ENCODE measurements around the gene MATN3. TPM values are rescaled to one million over a fixed set of nuclear protein-coding genes. Genes with fewer than 3 reads are reported as not detected.

The MATN3 gene
- total and polyA plus RNA-seq, 2 donors, result 0.05 to 0.91 TPM

GRCh38 chr2:20044778-20045177 is 32.3 kb upstream of the MATN3 start:
- Histone ChIP-seq H3K36me3 (ENCODE audit: control insufficient read depth in 2 of 2, insufficient read depth in 2 of 2, low read length in 1 of 2) (peaks cover 0 to 12% of the 10 kb centered on the region in 2 donors), H3K27ac (ENCODE audit: low read depth in 1 of 2, low read length in 1 of 2) (no peak overlapping the region), H3K4me1 (ENCODE audit: control insufficient read depth in 2 of 2, insufficient read depth in 2 of 2, low read length in 2 of 2) (peaks cover 0 to 5% of the 10 kb centered on the region in 2 donors), H3K4me3 (ENCODE audit: low read length in 2 of 2) (no peak overlapping the region), H3K27me3 (ENCODE audit: control insufficient read depth in 2 of 2, insufficient read depth in 1 of 2, low read length in 1 of 2) (no peaks in the 10 kb centered on the region), H3K9me3 (ENCODE audit: control insufficient read depth in 2 of 2, insufficient read depth in 1 of 2, low read length in 1 of 2) (no peaks in the 10 kb centered on the region)
- DNase-seq (ENCODE audit: low read depth in 6 of 9, low spot score in 9 of 9), result no peak
- 95% methylated on average over 4 of the region's 4 CpGs for WGBS

DNA sequence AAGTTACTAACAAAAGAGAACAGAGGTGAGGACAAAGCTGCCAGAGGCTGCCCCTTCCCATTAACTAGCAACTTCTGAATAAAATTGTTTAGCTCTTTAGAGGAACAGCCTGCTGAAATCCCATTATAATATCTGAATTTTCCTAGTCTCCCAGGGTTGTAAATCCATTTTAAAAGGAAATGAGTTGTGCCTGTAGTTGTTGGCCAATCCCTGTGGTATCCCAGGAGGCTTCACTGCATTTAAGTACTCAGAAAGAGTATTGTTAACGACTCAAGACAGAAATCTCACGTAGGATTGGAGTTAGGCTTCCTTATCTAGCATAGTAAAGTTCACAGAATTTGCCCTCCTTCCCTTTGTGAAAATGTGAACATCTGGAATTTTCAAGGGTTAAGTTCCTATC is 30.1 kb upstream of the MATN3 start:
- Histone ChIP-seq H3K27ac (ENCODE audit: low read depth in 1 of 2, low read length in 1 of 2) (no peak overlapping the region), H3K4me3 (ENCODE audit: low read length in 2 of 2) (no peak overlapping the region), H3K27me3 (ENCODE audit: control insufficient read depth in 2 of 2, insufficient read depth in 1 of 2, low read length in 1 of 2) (no peaks in the 10 kb centered on the region), H3K36me3 (ENCODE audit: control insufficient read depth in 2 of 2, insufficient read depth in 2 of 2, low read length in 1 of 2) (peaks cover 8 to 30% of the 10 kb centered on the region in 2 donors), H3K9me3 (ENCODE audit: control insufficient read depth in 2 of 2, insufficient read depth in 1 of 2, low read length in 1 of 2) (no peaks in the 10 kb centered on the region), H3K4me1 (ENCODE audit: control insufficient read depth in 2 of 2, insufficient read depth in 2 of 2, low read length in 2 of 2) (no peaks in the 10 kb centered on the region)
- 69% methylated on average over 2 of the region's 2 CpGs for WGBS
- DNase-seq (ENCODE audit: low read depth in 6 of 9, low spot score in 9 of 9), result no peak

- no peaks in the 10 kb centered on the region for H3K4me1 ChIP-seq (ENCODE audit: control insufficient read depth in 2 of 2, insufficient read depth in 2 of 2, low read length in 2 of 2)
Observed at GRCh38 chr2:20040489-20041172, 28.2 kb upstream of the MATN3 start.

GRCh38 chr2:20037660-20038059 is 25.2 kb upstream of the MATN3 start:
- no peaks in the 10 kb centered on the region for H3K27me3 ChIP-seq (ENCODE audit: control insufficient read depth in 2 of 2, insufficient read depth in 1 of 2, low read length in 1 of 2)
- H3K27ac ChIP-seq (ENCODE audit: low read depth in 1 of 2, low read length in 1 of 2), result no peak overlapping the region
- no peaks in the 10 kb centered on the region for H3K9me3 ChIP-seq (ENCODE audit: control insufficient read depth in 2 of 2, insufficient read depth in 1 of 2, low read length in 1 of 2)
- H3K4me3 ChIP-seq (ENCODE audit: low read length in 2 of 2), result no peak overlapping the region
- H3K36me3 ChIP-seq (ENCODE audit: control insufficient read depth in 2 of 2, insufficient read depth in 2 of 2, low read length in 1 of 2), result peaks cover 35 to 70% of the 10 kb centered on the region in 2 donors
- DNase-seq (ENCODE audit: low read depth in 6 of 9, low spot score in 9 of 9), result no peak
- H3K4me1 ChIP-seq (ENCODE audit: control insufficient read depth in 2 of 2, insufficient read depth in 2 of 2, low read length in 2 of 2), result no peaks in the 10 kb centered on the region
- WGBS, result 98% methylated on average over 2 of the region's 2 CpGs

More at GRCh38 chr2:20040489-20041172, 28.2 kb upstream of the MATN3 start:
- WGBS, result 91% methylated on average over 8 of the region's 8 CpGs
- Histone ChIP-seq H3K36me3 (ENCODE audit: control insufficient read depth in 2 of 2, insufficient read depth in 2 of 2, low read length in 1 of 2) (peaks cover 18 to 44% of the 10 kb centered on the region in 2 donors), H3K27me3 (ENCODE audit: control insufficient read depth in 2 of 2, insufficient read depth in 1 of 2, low read length in 1 of 2) (no peaks in the 10 kb centered on the region), H3K27ac (ENCODE audit: low read depth in 1 of 2, low read length in 1 of 2) (no peak overlapping the region), H3K9me3 (ENCODE audit: control insufficient read depth in 2 of 2, insufficient read depth in 1 of 2, low read length in 1 of 2) (no peaks in the 10 kb centered on the region), H3K4me3 (ENCODE audit: low read length in 2 of 2) (no peak overlapping the region)
- DNase-seq (ENCODE audit: low read depth in 6 of 9, low spot score in 9 of 9), result no peak

DNA sequence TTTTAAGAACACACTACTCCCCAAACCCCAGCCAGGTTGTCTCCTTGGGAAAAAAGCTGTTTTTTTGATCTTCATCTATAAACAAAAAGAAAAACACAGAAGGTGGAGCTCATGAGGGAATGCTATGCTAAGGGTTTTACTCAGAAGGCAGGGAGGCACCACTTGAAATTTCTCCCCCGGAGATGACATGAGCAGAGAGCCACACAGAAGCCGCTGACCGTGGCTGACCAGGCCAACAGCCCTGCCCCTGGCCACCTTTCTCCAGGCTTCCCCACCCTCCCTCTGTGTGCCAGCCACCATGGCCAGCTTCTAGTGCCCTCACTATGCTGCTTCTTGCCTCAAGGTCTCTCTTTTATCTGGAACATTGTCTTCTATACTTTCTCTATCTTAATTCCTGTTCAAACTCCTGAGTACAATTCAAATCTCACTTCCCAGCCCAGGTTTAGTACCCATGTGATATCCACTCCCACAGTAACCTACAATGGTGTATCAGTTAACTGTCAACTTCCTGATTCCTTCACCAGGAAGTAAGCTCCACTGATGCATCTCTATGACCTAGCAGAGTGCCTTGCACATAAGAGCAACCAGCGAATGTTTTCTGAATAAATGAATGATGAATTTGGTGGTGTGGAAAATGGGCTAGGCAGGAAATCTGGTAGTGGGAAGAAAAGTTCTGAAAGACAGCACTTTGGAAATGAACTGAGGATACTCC is 23.6 kb upstream of the MATN3 start:
- WGBS, result 74% methylated on average over 4 of the region's 4 CpGs
- H3K9me3 ChIP-seq (ENCODE audit: control insufficient read depth in 2 of 2, insufficient read depth in 1 of 2, low read length in 1 of 2), result no peaks in the 10 kb centered on the region
- H3K4me1 ChIP-seq (ENCODE audit: control insufficient read depth in 2 of 2, insufficient read depth in 2 of 2, low read length in 2 of 2), result no peaks in the 10 kb centered on the region
- H3K27me3 ChIP-seq (ENCODE audit: control insufficient read depth in 2 of 2, insufficient read depth in 1 of 2, low read length in 1 of 2), result no peaks in the 10 kb centered on the region
- no peak for DNase-seq (ENCODE audit: low read depth in 6 of 9, low spot score in 9 of 9)
- no peak overlapping the region for H3K27ac ChIP-seq (ENCODE audit: low read depth in 1 of 2, low read length in 1 of 2)
- no peak overlapping the region for H3K4me3 ChIP-seq (ENCODE audit: low read length in 2 of 2)
- H3K36me3 ChIP-seq (ENCODE audit: control insufficient read depth in 2 of 2, insufficient read depth in 2 of 2, low read length in 1 of 2), result peaks cover 35 to 82% of the 10 kb centered on the region in 2 donors

DNA sequence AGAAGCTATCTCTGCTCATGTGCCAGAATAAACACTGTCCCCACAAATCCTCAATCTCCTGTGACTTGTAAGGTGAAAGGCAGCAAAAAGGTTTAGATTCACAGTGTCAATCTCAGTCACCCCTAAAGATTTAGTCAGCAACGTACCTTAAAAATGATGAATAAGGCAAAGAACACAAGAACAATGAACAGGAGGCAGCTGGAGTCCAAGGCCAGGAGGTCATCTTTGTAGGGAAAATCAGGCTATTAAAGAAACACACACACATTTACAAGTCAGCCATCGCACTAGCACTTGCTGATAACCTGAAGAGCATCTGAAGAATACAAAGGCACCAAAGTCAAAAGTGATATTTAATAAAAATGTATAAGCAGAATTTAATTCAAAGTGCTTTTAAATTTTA is 22.4 kb upstream of the MATN3 start:
- H3K4me1 ChIP-seq (ENCODE audit: control insufficient read depth in 2 of 2, insufficient read depth in 2 of 2, low read length in 2 of 2), result no peaks in the 10 kb centered on the region
- H3K27me3 ChIP-seq (ENCODE audit: control insufficient read depth in 2 of 2, insufficient read depth in 1 of 2, low read length in 1 of 2), result no peaks in the 10 kb centered on the region
- H3K27ac ChIP-seq (ENCODE audit: low read depth in 1 of 2, low read length in 1 of 2), result no peak overlapping the region
- no peak overlapping the region for H3K4me3 ChIP-seq (ENCODE audit: low read length in 2 of 2)
- no peaks in the 10 kb centered on the region for H3K9me3 ChIP-seq (ENCODE audit: control insufficient read depth in 2 of 2, insufficient read depth in 1 of 2, low read length in 1 of 2)
- peaks cover 46 to 84% of the 10 kb centered on the region in 2 donors for H3K36me3 ChIP-seq (ENCODE audit: control insufficient read depth in 2 of 2, insufficient read depth in 2 of 2, low read length in 1 of 2)
- DNase-seq (ENCODE audit: low read depth in 6 of 9, low spot score in 9 of 9), result no peak
- 96% methylated on average over 2 of the region's 2 CpGs for WGBS

- WGBS, result 99% methylated on average over 4 of the region's 4 CpGs
- no peak overlapping the region for H3K4me3 ChIP-seq (ENCODE audit: low read length in 2 of 2)
- DNase-seq (ENCODE audit: low read depth in 6 of 9, low spot score in 9 of 9), result no peak
- no peaks in the 10 kb centered on the region for H3K27me3 ChIP-seq (ENCODE audit: control insufficient read depth in 2 of 2, insufficient read depth in 1 of 2, low read length in 1 of 2)
- H3K9me3 ChIP-seq (ENCODE audit: control insufficient read depth in 2 of 2, insufficient read depth in 1 of 2, low read length in 1 of 2), result no peaks in the 10 kb centered on the region
- no peak overlapping the region for H3K27ac ChIP-seq (ENCODE audit: low read depth in 1 of 2, low read length in 1 of 2)
- H3K4me1 ChIP-seq (ENCODE audit: control insufficient read depth in 2 of 2, insufficient read depth in 2 of 2, low read length in 2 of 2), result no peaks in the 10 kb centered on the region
- peaks cover 46 to 84% of the 10 kb centered on the region in 2 donors for H3K36me3 ChIP-seq (ENCODE audit: control insufficient read depth in 2 of 2, insufficient read depth in 2 of 2, low read length in 1 of 2)
Observed at GRCh38 chr2:20034218-20034617, 21.8 kb upstream of the MATN3 start.

GRCh38 chr2:20033322-20033721 is 20.9 kb upstream of the MATN3 start:
- H3K4me3 ChIP-seq (ENCODE audit: low read length in 2 of 2), result no peak overlapping the region
- H3K27ac ChIP-seq (ENCODE audit: low read depth in 1 of 2, low read length in 1 of 2), result no peak overlapping the region
- DNase-seq (ENCODE audit: low read depth in 6 of 9, low spot score in 9 of 9), result no peak
- no peaks in the 10 kb centered on the region for H3K4me1 ChIP-seq (ENCODE audit: control insufficient read depth in 2 of 2, insufficient read depth in 2 of 2, low read length in 2 of 2)
- H3K27me3 ChIP-seq (ENCODE audit: control insufficient read depth in 2 of 2, insufficient read depth in 1 of 2, low read length in 1 of 2), result no peaks in the 10 kb centered on the region
- WGBS, result 97% methylated on average over 3 of the region's 3 CpGs
- H3K9me3 ChIP-seq (ENCODE audit: control insufficient read depth in 2 of 2, insufficient read depth in 1 of 2, low read length in 1 of 2), result no peaks in the 10 kb centered on the region
- H3K36me3 ChIP-seq (ENCODE audit: control insufficient read depth in 2 of 2, insufficient read depth in 2 of 2, low read length in 1 of 2), result peaks cover 44 to 79% of the 10 kb centered on the region in 2 donors

- H3K36me3 ChIP-seq (ENCODE audit: control insufficient read depth in 2 of 2, insufficient read depth in 2 of 2, low read length in 1 of 2), result peaks cover 30 to 61% of the 10 kb centered on the region in 2 donors
- DNase-seq (ENCODE audit: low read depth in 6 of 9, low spot score in 9 of 9), result no peak
- H3K4me3 ChIP-seq (ENCODE audit: low read length in 2 of 2), result no peak overlapping the region
- no peaks in the 10 kb centered on the region for H3K4me1 ChIP-seq (ENCODE audit: control insufficient read depth in 2 of 2, insufficient read depth in 2 of 2, low read length in 2 of 2)
- no peak overlapping the region for H3K27ac ChIP-seq (ENCODE audit: low read depth in 1 of 2, low read length in 1 of 2)
- WGBS, result 97% methylated on average over 6 of the region's 6 CpGs
- no peaks in the 10 kb centered on the region for H3K27me3 ChIP-seq (ENCODE audit: control insufficient read depth in 2 of 2, insufficient read depth in 1 of 2, low read length in 1 of 2)
- H3K9me3 ChIP-seq (ENCODE audit: control insufficient read depth in 2 of 2, insufficient read depth in 1 of 2, low read length in 1 of 2), result no peaks in the 10 kb centered on the region
Observed at GRCh38 chr2:20030224-20030623, 17.8 kb upstream of the MATN3 start.

Measured in thymus (tissue), 11 donors.